ENCODE data around the gene IL16. TPM values are rescaled to one million over a fixed set of nuclear protein-coding genes. Genes with fewer than 3 reads are reported as not detected.
"Not testable (repeated sequence)": the region's sequence is repeated elsewhere in the genome, so short reads cannot be mapped to it uniquely, and the experiment has no call there.

Gene IL16
- total RNA-seq, 1 experiment from 2014 or later: not detected

DNA sequence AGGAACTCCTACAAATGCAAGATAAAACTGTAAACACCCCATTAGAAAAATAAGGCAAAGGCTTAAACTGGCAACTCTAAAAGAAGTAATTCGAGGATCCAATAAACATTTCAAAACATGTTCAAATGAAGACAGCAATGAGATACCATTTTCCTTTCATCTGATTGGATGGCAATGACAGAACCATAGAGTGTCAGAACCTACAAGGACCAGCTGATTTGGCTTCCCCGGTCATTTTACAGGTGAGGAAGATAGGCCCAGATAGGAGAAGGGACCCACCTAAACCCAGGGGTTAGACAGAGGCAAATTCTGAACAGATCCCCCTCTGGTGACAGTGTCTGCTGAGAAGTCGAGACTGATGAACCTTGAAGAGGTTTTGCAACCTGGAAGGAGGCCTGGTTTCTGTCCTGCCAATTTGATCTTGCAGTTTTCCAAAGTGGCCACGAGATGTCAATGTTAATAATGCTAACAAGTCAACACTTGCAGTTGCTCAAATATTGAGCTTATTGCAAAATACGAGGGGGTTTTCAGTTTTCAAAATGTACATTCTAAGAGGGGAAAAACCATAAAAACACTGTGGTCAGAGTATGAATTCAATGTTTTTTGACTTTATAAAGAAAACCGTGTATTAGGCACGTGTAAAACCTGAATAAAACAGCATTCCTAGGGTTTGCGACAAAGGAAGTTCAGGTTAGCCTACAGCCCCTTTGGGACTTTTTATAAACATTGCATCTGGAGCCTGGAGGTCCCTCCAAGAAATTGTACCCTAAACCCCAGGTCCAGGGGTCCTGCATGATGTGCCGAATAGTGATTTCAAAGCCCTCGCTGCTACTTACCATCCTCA lies 41.1 kb upstream of the IL16 start:
- TF ChIP-seq, protein P1, sequence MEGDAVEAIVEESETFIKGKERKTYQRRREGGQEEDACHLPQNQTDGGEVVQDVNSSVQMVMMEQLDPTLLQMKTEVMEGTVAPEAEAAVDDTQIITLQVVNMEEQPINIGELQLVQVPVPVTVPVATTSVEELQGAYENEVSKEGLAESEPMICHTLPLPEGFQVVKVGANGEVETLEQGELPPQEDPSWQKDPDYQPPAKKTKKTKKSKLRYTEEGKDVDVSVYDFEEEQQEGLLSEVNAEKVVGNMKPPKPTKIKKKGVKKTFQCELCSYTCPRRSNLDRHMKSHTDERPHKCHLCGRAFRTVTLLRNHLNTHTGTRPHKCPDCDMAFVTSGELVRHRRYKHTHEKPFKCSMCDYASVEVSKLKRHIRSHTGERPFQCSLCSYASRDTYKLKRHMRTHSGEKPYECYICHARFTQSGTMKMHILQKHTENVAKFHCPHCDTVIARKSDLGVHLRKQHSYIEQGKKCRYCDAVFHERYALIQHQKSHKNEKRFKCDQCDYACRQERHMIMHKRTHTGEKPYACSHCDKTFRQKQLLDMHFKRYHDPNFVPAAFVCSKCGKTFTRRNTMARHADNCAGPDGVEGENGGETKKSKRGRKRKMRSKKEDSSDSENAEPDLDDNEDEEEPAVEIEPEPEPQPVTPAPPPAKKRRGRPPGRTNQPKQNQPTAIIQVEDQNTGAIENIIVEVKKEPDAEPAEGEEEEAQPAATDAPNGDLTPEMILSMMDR (IDR thresholded peaks at IDR 0.05; ENCODE audit: unreplicated experiment): peak; percentile 40
- no TSS peak for BruUV-seq (replicated peaks)
- no peaks in the 10 kb centered on the region for H3K36me3 Mint-ChIP-seq (ENCODE audit: insufficient read depth, unreplicated experiment)
- no peak overlapping the region for H3K4me3 Mint-ChIP-seq (ENCODE audit: low read depth, unreplicated experiment)
- no peaks in the 10 kb centered on the region for H3K9me3 Mint-ChIP-seq (ENCODE audit: low read depth, unreplicated experiment)
- H3K27ac Mint-ChIP-seq (ENCODE audit: unreplicated experiment): no peak overlapping the region
- intact Hi-C loops (cut with micrococcal nuclease; ENCODE audit: unreplicated experiment): loop anchor here (1.0 kb wide), 1 partner anchor 111 kb away; no protein-coding TSS in a partner anchor
- CTCF ChIA-PET: interaction anchor here (0.7 to 3.7 kb wide), 10 partner anchors 12 to 983 kb away, joined by 3 to 98 read pairs (median 4); no protein-coding TSS in a partner anchor
- H3K4me1 Mint-ChIP-seq (ENCODE audit: low read depth, unreplicated experiment): no peaks in the 10 kb centered on the region
- peak; percentile 33 for DNase-seq
- peaks cover 56% of the 10 kb centered on the region for H3K27me3 Mint-ChIP-seq (ENCODE audit: unreplicated experiment)

DNA sequence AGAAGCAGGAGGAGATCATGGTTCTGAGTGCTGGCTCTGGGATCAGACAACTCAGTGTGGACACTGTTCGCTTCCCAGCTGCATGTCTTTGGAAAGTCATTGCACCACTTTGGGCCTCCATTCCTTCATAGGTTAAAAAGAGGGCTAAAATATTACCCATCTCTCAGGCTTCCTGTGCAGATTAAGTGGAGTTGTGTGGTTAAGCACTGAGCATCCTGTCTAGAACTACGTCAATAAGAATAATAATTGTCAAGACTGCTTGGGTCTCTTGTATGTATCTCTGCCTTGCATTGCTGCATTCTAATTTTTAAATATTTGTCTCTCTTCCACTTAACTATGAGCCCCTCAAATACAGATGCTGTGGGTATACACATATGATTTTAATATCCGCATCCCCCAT lies 40.4 kb upstream of the IL16 start:
- H3K4me3 Mint-ChIP-seq (ENCODE audit: low read depth, unreplicated experiment): no peak overlapping the region
- CTCF ChIA-PET: interaction anchor here (0.7 to 3.7 kb wide), 9 partner anchors 13 to 983 kb away, joined by 3 to 98 read pairs (median 3); no protein-coding TSS in a partner anchor
- intact Hi-C loops (cut with micrococcal nuclease; ENCODE audit: unreplicated experiment): no loop called here
- H3K4me1 Mint-ChIP-seq (ENCODE audit: low read depth, unreplicated experiment): no peaks in the 10 kb centered on the region
- TF ChIP-seq, protein P1 (IDR thresholded peaks at IDR 0.05; ENCODE audit: unreplicated experiment): no peak
- no peak for DNase-seq
- peaks cover 57% of the 10 kb centered on the region for H3K27me3 Mint-ChIP-seq (ENCODE audit: unreplicated experiment)
- H3K27ac Mint-ChIP-seq (ENCODE audit: unreplicated experiment): no peak overlapping the region
- no TSS peak for BruUV-seq (replicated peaks)
- no peaks in the 10 kb centered on the region for H3K9me3 Mint-ChIP-seq (ENCODE audit: low read depth, unreplicated experiment)
- H3K36me3 Mint-ChIP-seq (ENCODE audit: insufficient read depth, unreplicated experiment): no peaks in the 10 kb centered on the region

DNA sequence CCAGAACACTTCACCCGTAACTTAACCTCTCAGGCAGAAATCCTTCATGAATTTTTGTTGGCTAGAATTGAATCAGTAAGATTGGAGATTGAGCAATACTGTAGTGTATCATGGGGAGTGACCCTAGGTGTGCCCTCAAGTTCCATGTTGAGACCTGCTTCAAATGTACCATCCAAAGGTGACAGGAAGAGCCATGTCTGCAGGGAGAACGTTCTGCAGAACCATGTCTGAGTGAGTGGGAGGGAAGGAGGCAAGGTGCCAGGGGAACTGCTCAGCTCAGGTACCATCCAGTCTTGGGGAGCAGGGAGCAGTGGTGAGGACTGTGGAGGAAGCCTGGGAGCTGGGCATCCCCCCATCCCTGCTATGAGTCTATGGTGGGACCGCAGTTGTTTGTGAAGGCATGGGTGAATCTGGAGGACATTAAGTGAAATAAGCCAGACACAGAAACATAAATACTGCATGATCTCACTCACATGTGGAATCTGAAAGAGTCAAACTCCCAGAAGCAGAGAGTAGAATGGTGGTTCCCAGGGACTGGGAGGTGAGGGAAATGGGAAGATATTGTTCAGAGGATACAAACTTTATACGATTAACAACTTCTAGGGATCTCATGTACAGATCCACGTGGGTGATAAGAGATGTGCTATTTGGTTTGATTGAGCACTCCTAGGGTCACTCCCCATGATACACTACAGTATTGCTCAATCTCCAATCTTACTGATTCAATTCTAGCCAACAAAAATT lies 39.3 kb upstream of the IL16 start:
- CTCF ChIA-PET: interaction anchor here (3.7 kb wide), 1 partner anchor 108 kb away, joined by 98 read pairs; no protein-coding TSS in a partner anchor
- intact Hi-C loops (cut with micrococcal nuclease; ENCODE audit: unreplicated experiment): no loop called here
- TF ChIP-seq, protein P1 (IDR thresholded peaks at IDR 0.05; ENCODE audit: unreplicated experiment): no peak
- Mint-ChIP-seq H3K27me3 (ENCODE audit: unreplicated experiment) (peaks cover 57% of the 10 kb centered on the region), H3K36me3 (ENCODE audit: insufficient read depth, unreplicated experiment) (no peaks in the 10 kb centered on the region), H3K9me3 (ENCODE audit: low read depth, unreplicated experiment) (peaks cover 1% of the 10 kb centered on the region), H3K27ac (ENCODE audit: unreplicated experiment) (no peak overlapping the region), H3K4me3 (ENCODE audit: low read depth, unreplicated experiment) (no peak overlapping the region), H3K4me1 (ENCODE audit: low read depth, unreplicated experiment) (no peaks in the 10 kb centered on the region)
- BruUV-seq (replicated peaks): no TSS peak
- no peak for DNase-seq

DNA sequence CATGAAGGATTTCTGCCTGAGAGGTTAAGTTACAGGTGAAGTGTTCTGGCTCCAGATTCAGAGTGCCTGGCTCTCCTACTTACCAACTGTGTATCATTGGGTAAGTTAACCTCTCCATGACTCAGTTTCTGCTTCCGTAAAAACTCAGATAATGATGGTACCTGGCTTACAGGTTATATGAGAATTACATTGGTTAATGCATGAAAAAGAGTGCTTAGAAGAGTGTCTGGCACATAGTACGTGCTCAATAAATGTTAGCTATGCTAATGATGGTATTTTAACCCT lies 38.8 kb upstream of the IL16 start:
- intact Hi-C loops (cut with micrococcal nuclease; ENCODE audit: unreplicated experiment): no loop called here
- CTCF ChIA-PET: no interaction called here
- TF ChIP-seq, protein P1 (IDR thresholded peaks at IDR 0.05; ENCODE audit: unreplicated experiment): no peak
- Mint-ChIP-seq H3K36me3 (ENCODE audit: insufficient read depth, unreplicated experiment) (no peaks in the 10 kb centered on the region), H3K27ac (ENCODE audit: unreplicated experiment) (no peak overlapping the region), H3K4me3 (ENCODE audit: low read depth, unreplicated experiment) (no peak overlapping the region), H3K9me3 (ENCODE audit: low read depth, unreplicated experiment) (peaks cover 3% of the 10 kb centered on the region), H3K27me3 (ENCODE audit: unreplicated experiment) (peaks cover 57% of the 10 kb centered on the region), H3K4me1 (ENCODE audit: low read depth, unreplicated experiment) (no peaks in the 10 kb centered on the region)
- DNase-seq: no peak
- no TSS peak for BruUV-seq (replicated peaks)

DNA sequence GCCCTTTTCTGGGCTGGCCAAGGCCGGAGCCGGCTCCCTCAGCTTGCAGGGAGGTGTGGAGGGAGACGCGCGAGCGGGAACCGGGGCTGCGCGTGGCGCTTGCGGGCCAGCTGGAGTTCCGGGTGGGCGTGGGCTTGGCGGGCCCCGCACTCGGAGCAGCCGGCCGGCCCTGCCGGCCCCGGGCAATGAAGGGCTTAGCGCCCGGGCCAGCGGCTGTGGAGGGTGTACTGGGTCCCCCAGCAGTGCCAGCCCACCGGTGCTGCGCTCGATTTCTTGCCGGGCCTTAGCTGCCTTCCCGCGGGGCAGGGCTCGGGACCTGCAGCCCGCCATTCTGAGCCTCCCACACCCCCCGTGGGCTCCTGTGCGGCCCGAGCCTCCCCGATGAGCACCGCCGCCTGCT lies 38.1 kb upstream of the IL16 start:
- H3K36me3 Mint-ChIP-seq (ENCODE audit: insufficient read depth, unreplicated experiment); H3K4me1 Mint-ChIP-seq (ENCODE audit: low read depth, unreplicated experiment); H3K9me3 Mint-ChIP-seq (ENCODE audit: low read depth, unreplicated experiment); intact Hi-C loops (cut with micrococcal nuclease; ENCODE audit: unreplicated experiment); DNase-seq; BruUV-seq (replicated peaks); H3K4me3 Mint-ChIP-seq (ENCODE audit: low read depth, unreplicated experiment); H3K27ac Mint-ChIP-seq (ENCODE audit: unreplicated experiment): not testable (repeated sequence)
- H3K27me3 Mint-ChIP-seq (ENCODE audit: unreplicated experiment): peaks cover 52% of the 10 kb centered on the region
- CTCF ChIA-PET: interaction anchor here (0.6 kb wide), 1 partner anchor 841 kb away, joined by 3 read pairs; no protein-coding TSS in a partner anchor
